ENCODE data around the gene NAPEPLD. TPM values are rescaled to one million over a fixed set of nuclear protein-coding genes. Genes with fewer than 3 reads are reported as not detected.
"Not testable (repeated sequence)": the region's sequence is repeated elsewhere in the genome, so short reads cannot be mapped to it uniquely, and the experiment has no call there.

The NAPEPLD gene
- total RNA-seq, 4 donors from 2014 or later = 6.1 to 24.3 (median 10.0) TPM

- H3K4me3 ChIP-seq = no peak overlapping the region
- no peaks in the 10 kb centered on the region for H3K4me1 ChIP-seq
- H3K27ac ChIP-seq = no peak overlapping the region
- 90% methylated on average over 3 of the region's 3 CpGs for WGBS
- no peaks in the 10 kb centered on the region for H3K9me3 ChIP-seq
- H3K36me3 ChIP-seq = peaks cover 42% of the 10 kb centered on the region
- TF ChIP-seq POLR2AphosphoS5 (IDR thresholded peaks at IDR 0.05) = no peak
- no peak for TF ChIP-seq POLR2A (IDR thresholded peaks at IDR 0.05)
- no peak for TF ChIP-seq EP300 (IDR thresholded peaks at IDR 0.05)
- TF ChIP-seq CTCF (IDR thresholded peaks at IDR 0.05) = no peak
- no peak for DNase-seq (ENCODE audit: low spot score in 2 of 2)
- no peaks in the 10 kb centered on the region for H3K27me3 ChIP-seq
Observed at GRCh38 chr7:103083210-103083609, 65.7 kb downstream of the NAPEPLD start.

GRCh38 chr7:103082497-103082896 lies 66.4 kb downstream of the NAPEPLD start:
- H3K4me3 ChIP-seq = no peak overlapping the region
- TF ChIP-seq EP300 (IDR thresholded peaks at IDR 0.05) = no peak
- no peak for TF ChIP-seq POLR2AphosphoS5 (IDR thresholded peaks at IDR 0.05)
- TF ChIP-seq CTCF (IDR thresholded peaks at IDR 0.05) = no peak
- no peak for TF ChIP-seq POLR2A (IDR thresholded peaks at IDR 0.05)

GRCh38 chr7:103080923-103081322 lies 68.0 kb downstream of the NAPEPLD start:
- no peaks in the 10 kb centered on the region for H3K27me3 ChIP-seq
- H3K36me3 ChIP-seq = peaks cover 23% of the 10 kb centered on the region
- 94% methylated on average over 2 of the region's 2 CpGs for WGBS
- H3K27ac ChIP-seq = no peak overlapping the region
- H3K9me3 ChIP-seq = no peaks in the 10 kb centered on the region
- no peak for DNase-seq (ENCODE audit: low spot score in 2 of 2)
- TF ChIP-seq EP300 (IDR thresholded peaks at IDR 0.05) = no peak
- no peak for TF ChIP-seq CTCF (IDR thresholded peaks at IDR 0.05)
- no peak for TF ChIP-seq POLR2AphosphoS5 (IDR thresholded peaks at IDR 0.05)
- no peak for TF ChIP-seq POLR2A (IDR thresholded peaks at IDR 0.05)
- H3K4me1 ChIP-seq = peaks cover 12% of the 10 kb centered on the region
- no peak overlapping the region for H3K4me3 ChIP-seq

More at GRCh38 chr7:103082497-103082896, 66.4 kb downstream of the NAPEPLD start:
- DNase-seq (ENCODE audit: low spot score in 2 of 2) = no peak
- Histone ChIP-seq H3K4me1 (no peaks in the 10 kb centered on the region), H3K9me3 (no peaks in the 10 kb centered on the region), H3K27ac (no peak overlapping the region), H3K27me3 (no peaks in the 10 kb centered on the region), H3K36me3 (peaks cover 35% of the 10 kb centered on the region)
- 96% methylated on average over 1 of the region's 1 CpG for WGBS

- no peak for DNase-seq (ENCODE audit: low spot score in 2 of 2)
- WGBS = 84% methylated on average over 3 of the region's 3 CpGs
- Histone ChIP-seq H3K4me1 (peaks cover 16% of the 10 kb centered on the region), H3K27ac (no peak overlapping the region), H3K4me3 (no peak overlapping the region), H3K27me3 (no peaks in the 10 kb centered on the region), H3K9me3 (no peaks in the 10 kb centered on the region), H3K36me3 (peaks cover 15% of the 10 kb centered on the region)
- TF ChIP-seq POLR2AphosphoS5 (IDR thresholded peaks at IDR 0.05) (no peak), CTCF (IDR thresholded peaks at IDR 0.05) (no peak), POLR2A (IDR thresholded peaks at IDR 0.05) (no peak), EP300 (IDR thresholded peaks at IDR 0.05) (no peak)
Observed at GRCh38 chr7:103079836-103080235, 69.1 kb downstream of the NAPEPLD start.

GRCh38 chr7:103078226-103078625 lies 70.7 kb downstream of the NAPEPLD start:
- H3K27me3 ChIP-seq; H3K9me3 ChIP-seq; H3K4me3 ChIP-seq; DNase-seq (ENCODE audit: low spot score in 2 of 2); H3K27ac ChIP-seq; H3K36me3 ChIP-seq: not testable (repeated sequence)
- 90% methylated on average over 6 of the region's 6 CpGs for WGBS
- H3K4me1 ChIP-seq = peaks cover 24% of the 10 kb centered on the region

GRCh38 chr7:103077318-103077717 lies 71.6 kb downstream of the NAPEPLD start:
- H3K27ac ChIP-seq = no peak overlapping the region
- TF ChIP-seq POLR2AphosphoS5 (IDR thresholded peaks at IDR 0.05) (no peak), POLR2A (IDR thresholded peaks at IDR 0.05) (no peak)
- WGBS = 98% methylated on average over 3 of the region's 3 CpGs

More at GRCh38 chr7:103077318-103077717, 71.6 kb downstream of the NAPEPLD start:
- H3K4me1 ChIP-seq = peaks cover 24% of the 10 kb centered on the region
- no peak overlapping the region for H3K4me3 ChIP-seq
- H3K27me3 ChIP-seq = no peaks in the 10 kb centered on the region
- H3K9me3 ChIP-seq = no peaks in the 10 kb centered on the region
- no peak for DNase-seq (ENCODE audit: low spot score in 2 of 2)
- H3K36me3 ChIP-seq = no peaks in the 10 kb centered on the region
